ENCODE data around the gene HCFC1. TPM values are rescaled to one million over a fixed set of nuclear protein-coding genes. Genes with fewer than 3 reads are reported as not detected.
"Not testable (repeated sequence)": the region's sequence is repeated elsewhere in the genome, so short reads cannot be mapped to it uniquely, and the experiment has no call there.

The HCFC1 gene
- total and polyA plus RNA-seq, 2 experiments from 2014 or later: 12.6 to 26.4 TPM

- in situ Hi-C loops (cut with MboI): no loop called here
- Histone ChIP-seq H3K4me3 (no peak overlapping the region), H4K20me1 (ENCODE audit: insufficient read depth) (no peaks in the 10 kb centered on the region), H3K9ac (no peak overlapping the region), H3K4me2 (ENCODE audit: unreplicated experiment) (no peak overlapping the region), H2AFZ (no peak overlapping the region), H3K79me2 (ENCODE audit: insufficient read depth) (no peaks in the 10 kb centered on the region), H3F3A (ENCODE audit: insufficient read depth) (no peaks in the 10 kb centered on the region), H3K27ac (no peak overlapping the region), H3K9me2 (ENCODE audit: insufficient read depth) (no peaks in the 10 kb centered on the region), H3K36me3 (ENCODE audit: low read depth) (no peaks in the 10 kb centered on the region), H3K27me3 (replicated peaks; ENCODE audit: insufficient read depth) (no peaks in the 10 kb centered on the region), H3K9me3 (ENCODE audit: low read depth) (no peaks in the 10 kb centered on the region), H3K4me1 (ENCODE audit: insufficient read depth) (no peaks in the 10 kb centered on the region)
- WGBS, 2 experiments (ENCODE audit: low coverage in 1 of 2, low lambda C conversion rate in 2 of 2, missing lambda C conversion rate in 2 of 2): 91 to 100% methylated on average over 6 to 39 of the region's 52 CpGs
- DNase-seq: no peak
- TF ChIP-seq EZH2phosphoT487 (IDR thresholded peaks at IDR 0.05; ENCODE audit: insufficient read depth, low read depth): no peak
- TF ChIP-seq EZH2 (IDR thresholded peaks at IDR 0.05; ENCODE audit: insufficient read depth, poor library complexity, severe bottlenecking): no peak
Observed at GRCh38 chrX:153981771-153982533, 10.3 kb upstream of the HCFC1 start.

DNA sequence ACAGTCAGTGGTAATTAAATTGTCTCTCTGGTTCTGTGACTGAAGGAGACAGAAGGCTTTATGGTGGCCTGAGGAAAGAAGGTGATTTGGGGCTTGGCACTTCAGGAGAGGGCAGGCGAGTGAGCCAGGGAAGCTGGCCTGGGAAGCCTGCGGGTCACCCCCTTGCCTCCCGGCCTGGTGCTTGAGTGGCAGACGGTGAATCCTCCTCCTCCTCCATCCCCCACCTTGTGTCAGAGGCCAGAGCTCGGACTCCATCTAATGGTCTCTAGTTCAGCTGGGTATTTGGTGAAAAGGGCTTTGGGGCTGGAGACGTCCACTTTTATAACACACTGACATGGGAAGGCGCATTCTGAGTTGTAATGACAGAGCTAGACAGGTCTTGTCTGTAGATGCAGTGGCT lies 9.6 kb upstream of the HCFC1 start:
- H3K9ac ChIP-seq: no peak overlapping the region
- H3K9me2 ChIP-seq (ENCODE audit: insufficient read depth): no peaks in the 10 kb centered on the region
- DNase-seq: no peak
- H3K36me3 ChIP-seq (ENCODE audit: low read depth): no peaks in the 10 kb centered on the region
- H3K27me3 ChIP-seq (replicated peaks; ENCODE audit: insufficient read depth): no peaks in the 10 kb centered on the region
- no peak overlapping the region for H2AFZ ChIP-seq
- no peak overlapping the region for H3K27ac ChIP-seq
- in situ Hi-C loops (cut with MboI): no loop called here
- peaks cover 7% of the 10 kb centered on the region; the same call in 1 of the 2 replicates for H3K79me2 ChIP-seq (ENCODE audit: insufficient read depth)
- WGBS, 2 experiments (ENCODE audit: low coverage in 1 of 2, low lambda C conversion rate in 2 of 2, missing lambda C conversion rate in 2 of 2): 89 to 93% methylated on average over 4 to 7 of the region's 7 CpGs
- H3K4me2 ChIP-seq (ENCODE audit: unreplicated experiment): no peak overlapping the region
- H3K4me3 ChIP-seq: no peak overlapping the region
- TF ChIP-seq EZH2 (IDR thresholded peaks at IDR 0.05; ENCODE audit: insufficient read depth, poor library complexity, severe bottlenecking) (no peak), EZH2phosphoT487 (IDR thresholded peaks at IDR 0.05; ENCODE audit: insufficient read depth, low read depth) (no peak)
- no peaks in the 10 kb centered on the region for H3K4me1 ChIP-seq (ENCODE audit: insufficient read depth)
- no peaks in the 10 kb centered on the region for H4K20me1 ChIP-seq (ENCODE audit: insufficient read depth)
- no peaks in the 10 kb centered on the region for H3F3A ChIP-seq (ENCODE audit: insufficient read depth)
- H3K9me3 ChIP-seq (ENCODE audit: low read depth): no peaks in the 10 kb centered on the region

GRCh38 chrX:153980394-153980793 lies 8.8 kb upstream of the HCFC1 start:
- DNase-seq; H2AFZ ChIP-seq; H3K9ac ChIP-seq; H3K9me2 ChIP-seq (ENCODE audit: insufficient read depth); H3K27ac ChIP-seq; H3K4me1 ChIP-seq (ENCODE audit: insufficient read depth); H3K27me3 ChIP-seq (replicated peaks; ENCODE audit: insufficient read depth); H3K4me3 ChIP-seq; H3K9me3 ChIP-seq (ENCODE audit: low read depth); H3K4me2 ChIP-seq (ENCODE audit: unreplicated experiment); H3F3A ChIP-seq (ENCODE audit: insufficient read depth); H4K20me1 ChIP-seq (ENCODE audit: insufficient read depth); H3K36me3 ChIP-seq (ENCODE audit: low read depth); in situ Hi-C loops (cut with MboI): not testable (repeated sequence)
- 82 to 87% methylated on average over 8 of the region's 10 CpGs for WGBS, 2 experiments (ENCODE audit: low coverage in 1 of 2, low lambda C conversion rate in 2 of 2, missing lambda C conversion rate in 2 of 2)
- peaks cover 13% of the 10 kb centered on the region; the same call in 1 of the 2 replicates for H3K79me2 ChIP-seq (ENCODE audit: insufficient read depth)

GRCh38 chrX:153974726-153975286 lies 3.2 kb upstream of the HCFC1 start:
- Histone ChIP-seq H3K4me3 (no peak overlapping the region), H3K9me3 (ENCODE audit: low read depth) (no peaks in the 10 kb centered on the region), H3K36me3 (ENCODE audit: low read depth) (no peaks in the 10 kb centered on the region), H3K79me2 (ENCODE audit: insufficient read depth) (peaks cover 36% of the 10 kb centered on the region), H4K20me1 (ENCODE audit: insufficient read depth) (no peaks in the 10 kb centered on the region), H3K9me2 (ENCODE audit: insufficient read depth) (no peaks in the 10 kb centered on the region), H3F3A (ENCODE audit: insufficient read depth) (peaks cover 9% of the 10 kb centered on the region; the same call in 1 of the 2 replicates), H2AFZ (no peak overlapping the region), H3K4me2 (ENCODE audit: unreplicated experiment) (no peak overlapping the region), H3K27me3 (replicated peaks; ENCODE audit: insufficient read depth) (no peaks in the 10 kb centered on the region), H3K9ac (no peak overlapping the region), H3K4me1 (ENCODE audit: insufficient read depth) (peaks cover 8% of the 10 kb centered on the region), H3K27ac (no peak overlapping the region)
- WGBS, 2 experiments (ENCODE audit: low coverage in 1 of 2, low lambda C conversion rate in 2 of 2, missing lambda C conversion rate in 2 of 2): 80 to 100% methylated on average over 2 to 3 of the region's 3 CpGs
- no peak for DNase-seq
- in situ Hi-C loops (cut with MboI): no loop called here
- TF ChIP-seq EZH2phosphoT487 (IDR thresholded peaks at IDR 0.05; ENCODE audit: insufficient read depth, low read depth) (no peak), EZH2 (IDR thresholded peaks at IDR 0.05; ENCODE audit: insufficient read depth, poor library complexity, severe bottlenecking) (no peak)
